ENCODE data around the gene CEP63.

CEP63 gene

DNA sequence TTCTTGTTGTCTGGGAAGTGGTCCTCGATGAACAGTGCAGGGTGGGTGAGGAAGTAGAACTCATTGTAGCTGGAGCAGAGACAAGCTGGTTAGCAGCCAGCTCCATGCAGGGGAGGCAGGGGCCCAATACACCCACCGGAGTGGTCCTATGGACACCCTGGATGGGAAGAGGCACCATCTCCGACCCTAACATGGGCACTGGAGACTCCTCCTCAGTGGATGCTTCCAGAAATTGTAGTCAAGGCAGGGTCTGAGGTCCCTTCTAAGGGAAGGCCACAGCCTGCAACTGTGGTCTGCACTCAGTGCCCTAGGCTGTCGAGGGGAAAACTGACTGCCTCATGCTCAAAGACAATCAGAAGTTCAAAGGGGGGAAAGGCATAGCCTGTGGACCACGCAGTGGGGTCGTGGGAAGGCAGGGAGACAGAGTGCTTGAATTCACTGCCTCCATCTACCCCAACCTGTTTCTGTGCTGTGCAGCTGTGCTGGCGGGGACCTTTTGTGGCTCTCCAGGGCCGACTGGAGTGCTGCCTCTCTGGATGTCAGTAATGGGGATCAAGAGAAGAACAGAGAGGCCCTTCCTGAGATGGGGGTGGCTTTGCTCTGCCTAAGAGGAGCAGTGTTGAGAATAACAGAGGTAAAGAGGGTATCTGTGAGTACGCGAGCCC, 123.0 kb downstream of the CEP63 start:
- Histone ChIP-seq H3K9me3 (ENCODE audit: control insufficient read depth, insufficient read depth, low read depth, low read length) (no peaks in the 10 kb centered on the region), H3K9ac (ENCODE audit: low read length) (no peak overlapping the region), H3K27me3 (ENCODE audit: control insufficient read depth, insufficient read depth, low read length) (no peaks in the 10 kb centered on the region), H3K4me3 (ENCODE audit: low read depth, low read length) (no peak overlapping the region), H3K36me3 (ENCODE audit: control insufficient read depth, insufficient read depth, low read length) (no peaks in the 10 kb centered on the region), H3K4me1 (ENCODE audit: control insufficient read depth, insufficient read depth, low read length) (no peaks in the 10 kb centered on the region), H3K27ac (ENCODE audit: low read depth, low read length) (no peak overlapping the region)

- no peak overlapping the region for H3K9ac ChIP-seq (ENCODE audit: low read length)
- no peak overlapping the region for H3K27ac ChIP-seq (ENCODE audit: low read depth, low read length)
- H3K27me3 ChIP-seq (ENCODE audit: control insufficient read depth, insufficient read depth, low read length) = no peaks in the 10 kb centered on the region
- no peaks in the 10 kb centered on the region for H3K36me3 ChIP-seq (ENCODE audit: control insufficient read depth, insufficient read depth, low read length)
- H3K4me1 ChIP-seq (ENCODE audit: control insufficient read depth, insufficient read depth, low read length) = no peaks in the 10 kb centered on the region
- no peaks in the 10 kb centered on the region for H3K9me3 ChIP-seq (ENCODE audit: control insufficient read depth, insufficient read depth, low read depth, low read length)
- H3K4me3 ChIP-seq (ENCODE audit: low read depth, low read length) = no peak overlapping the region
Measured at GRCh38 chr3:134609821-134610431, 124.1 kb downstream of the CEP63 start.

DNA sequence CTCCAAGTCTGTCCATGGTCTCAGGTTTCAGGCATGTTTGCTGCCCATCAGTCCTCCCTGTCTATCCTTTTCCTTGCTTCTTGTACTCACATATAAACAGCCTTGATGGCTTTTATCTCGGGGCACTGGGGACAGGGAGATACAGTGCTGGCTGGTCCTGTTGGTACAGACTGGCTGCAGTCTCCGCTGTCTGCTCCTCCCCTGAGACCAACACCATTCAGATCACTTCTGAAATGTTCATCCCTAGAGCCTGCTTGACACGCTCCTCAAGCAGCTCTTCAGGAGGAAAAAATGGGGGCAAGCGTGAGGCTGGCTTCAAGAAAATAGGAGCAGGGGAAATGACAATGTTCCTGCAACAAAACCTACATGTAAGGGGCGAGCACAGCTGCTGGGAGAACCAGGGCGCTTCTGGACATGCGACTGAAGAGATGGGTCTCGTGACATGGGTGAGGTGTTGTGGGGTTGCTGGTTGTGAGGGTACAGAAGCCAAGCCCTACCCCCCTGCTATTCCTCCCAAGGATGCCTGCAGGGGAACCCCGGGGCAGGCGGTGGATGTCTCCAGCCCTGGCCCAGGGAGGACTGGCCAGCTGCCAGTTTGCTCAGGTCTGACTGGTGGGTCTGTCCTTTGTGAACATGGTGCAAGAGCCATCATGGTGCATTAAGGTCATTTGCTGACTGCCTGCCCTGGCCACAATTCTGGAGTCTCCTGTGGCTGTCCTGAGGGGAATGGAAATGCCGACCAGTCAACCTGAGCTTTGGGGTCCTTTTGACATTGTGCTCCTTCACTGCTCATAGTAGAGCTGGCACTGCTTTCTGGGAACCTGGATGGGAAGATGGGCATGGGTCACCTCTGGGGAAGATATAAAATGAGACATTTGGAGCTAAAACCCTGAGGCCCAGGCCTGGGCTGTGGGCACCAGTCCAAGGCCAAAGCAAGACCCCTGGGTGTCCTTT, 124.9 kb downstream of the CEP63 start:
- Histone ChIP-seq H3K36me3 (ENCODE audit: control insufficient read depth, insufficient read depth, low read length) (no peaks in the 10 kb centered on the region), H3K27ac (ENCODE audit: low read depth, low read length) (no peak overlapping the region), H3K4me3 (ENCODE audit: low read depth, low read length) (no peak overlapping the region), H3K9ac (ENCODE audit: low read length) (no peak overlapping the region), H3K27me3 (ENCODE audit: control insufficient read depth, insufficient read depth, low read length) (no peaks in the 10 kb centered on the region), H3K9me3 (ENCODE audit: control insufficient read depth, insufficient read depth, low read depth, low read length) (no peaks in the 10 kb centered on the region), H3K4me1 (ENCODE audit: control insufficient read depth, insufficient read depth, low read length) (no peaks in the 10 kb centered on the region)

DNA sequence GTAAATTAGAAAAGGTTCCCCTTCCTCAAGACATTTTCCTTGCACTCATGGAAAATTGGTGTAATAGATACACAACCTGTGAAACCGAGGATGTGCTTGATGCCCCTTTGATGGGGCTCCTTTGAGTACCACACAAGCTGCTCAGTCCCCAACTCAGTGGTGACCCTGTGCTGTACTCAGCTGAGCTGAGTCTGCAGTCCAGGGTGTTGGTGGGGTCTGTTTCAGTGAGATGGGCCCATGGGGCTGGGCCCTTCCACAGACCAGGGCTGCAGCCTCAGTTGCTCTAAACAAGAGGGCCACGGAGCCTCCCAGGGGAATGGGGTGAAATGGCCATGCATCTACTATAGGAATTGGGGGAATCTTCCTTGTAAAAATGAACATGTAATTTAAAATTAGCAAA, 125.7 kb downstream of the CEP63 start:
- no peak overlapping the region for H3K9ac ChIP-seq (ENCODE audit: low read length)
- no peaks in the 10 kb centered on the region for H3K4me1 ChIP-seq (ENCODE audit: control insufficient read depth, insufficient read depth, low read length)
- no peak overlapping the region for H3K27ac ChIP-seq (ENCODE audit: low read depth, low read length)
- no peaks in the 10 kb centered on the region for H3K27me3 ChIP-seq (ENCODE audit: control insufficient read depth, insufficient read depth, low read length)
- no peak overlapping the region for H3K4me3 ChIP-seq (ENCODE audit: low read depth, low read length)
- H3K36me3 ChIP-seq (ENCODE audit: control insufficient read depth, insufficient read depth, low read length) = no peaks in the 10 kb centered on the region
- H3K9me3 ChIP-seq (ENCODE audit: control insufficient read depth, insufficient read depth, low read depth, low read length) = no peaks in the 10 kb centered on the region

GRCh38 chr3:134613006-134613520, 127.2 kb downstream of the CEP63 start:
- Histone ChIP-seq H3K4me1 (ENCODE audit: control insufficient read depth, insufficient read depth, low read length) (peaks cover 2% of the 10 kb centered on the region; the same call in 1 of the 2 replicates), H3K36me3 (ENCODE audit: control insufficient read depth, insufficient read depth, low read length) (no peaks in the 10 kb centered on the region), H3K9me3 (ENCODE audit: control insufficient read depth, insufficient read depth, low read depth, low read length) (no peaks in the 10 kb centered on the region), H3K27ac (ENCODE audit: low read depth, low read length) (no peak overlapping the region), H3K27me3 (ENCODE audit: control insufficient read depth, insufficient read depth, low read length) (no peaks in the 10 kb centered on the region), H3K9ac (ENCODE audit: low read length) (no peak overlapping the region), H3K4me3 (ENCODE audit: low read depth, low read length) (no peak overlapping the region)

- H3K4me3 ChIP-seq (ENCODE audit: low read depth, low read length) = no peak overlapping the region
- no peaks in the 10 kb centered on the region for H3K9me3 ChIP-seq (ENCODE audit: control insufficient read depth, insufficient read depth, low read depth, low read length)
- peaks cover 5% of the 10 kb centered on the region; the same call in 1 of the 2 replicates for H3K4me1 ChIP-seq (ENCODE audit: control insufficient read depth, insufficient read depth, low read length)
- H3K27ac ChIP-seq (ENCODE audit: low read depth, low read length) = no peak overlapping the region
- no peaks in the 10 kb centered on the region for H3K36me3 ChIP-seq (ENCODE audit: control insufficient read depth, insufficient read depth, low read length)
- H3K27me3 ChIP-seq (ENCODE audit: control insufficient read depth, insufficient read depth, low read length) = no peaks in the 10 kb centered on the region
- no peak overlapping the region for H3K9ac ChIP-seq (ENCODE audit: low read length)
Measured at GRCh38 chr3:134614955-134615354, 129.1 kb downstream of the CEP63 start.

GRCh38 chr3:134615743-134616142, 129.9 kb downstream of the CEP63 start:
- Histone ChIP-seq H3K4me3 (ENCODE audit: low read depth, low read length) (no peak overlapping the region), H3K9me3 (ENCODE audit: control insufficient read depth, insufficient read depth, low read depth, low read length) (no peaks in the 10 kb centered on the region), H3K9ac (ENCODE audit: low read length) (no peak overlapping the region), H3K4me1 (ENCODE audit: control insufficient read depth, insufficient read depth, low read length) (peaks cover 5% of the 10 kb centered on the region; the same call in 1 of the 2 replicates), H3K27ac (ENCODE audit: low read depth, low read length) (no peak overlapping the region), H3K36me3 (ENCODE audit: control insufficient read depth, insufficient read depth, low read length) (no peaks in the 10 kb centered on the region), H3K27me3 (ENCODE audit: control insufficient read depth, insufficient read depth, low read length) (no peaks in the 10 kb centered on the region)

- Histone ChIP-seq H3K9me3 (ENCODE audit: control insufficient read depth, insufficient read depth, low read depth, low read length) (no peaks in the 10 kb centered on the region), H3K4me1 (ENCODE audit: control insufficient read depth, insufficient read depth, low read length) (peaks cover 5% of the 10 kb centered on the region; the same call in 1 of the 2 replicates), H3K9ac (ENCODE audit: low read length) (no peak overlapping the region), H3K36me3 (ENCODE audit: control insufficient read depth, insufficient read depth, low read length) (no peaks in the 10 kb centered on the region), H3K27ac (ENCODE audit: low read depth, low read length) (no peak overlapping the region), H3K4me3 (ENCODE audit: low read depth, low read length) (no peak overlapping the region), H3K27me3 (ENCODE audit: control insufficient read depth, insufficient read depth, low read length) (no peaks in the 10 kb centered on the region)
Measured at GRCh38 chr3:134617608-134618477, 132.0 kb downstream of the CEP63 start.

- Histone ChIP-seq H3K27ac (ENCODE audit: low read depth, low read length) (no peak overlapping the region), H3K36me3 (ENCODE audit: control insufficient read depth, insufficient read depth, low read length) (no peaks in the 10 kb centered on the region), H3K4me3 (ENCODE audit: low read depth, low read length) (no peak overlapping the region), H3K9me3 (ENCODE audit: control insufficient read depth, insufficient read depth, low read depth, low read length) (no peaks in the 10 kb centered on the region), H3K4me1 (ENCODE audit: control insufficient read depth, insufficient read depth, low read length) (peaks cover 5% of the 10 kb centered on the region; the same call in 1 of the 2 replicates), H3K9ac (ENCODE audit: low read length) (no peak overlapping the region), H3K27me3 (ENCODE audit: control insufficient read depth, insufficient read depth, low read length) (no peaks in the 10 kb centered on the region)
Measured at GRCh38 chr3:134618478-134619300, 132.8 kb downstream of the CEP63 start.

DNA sequence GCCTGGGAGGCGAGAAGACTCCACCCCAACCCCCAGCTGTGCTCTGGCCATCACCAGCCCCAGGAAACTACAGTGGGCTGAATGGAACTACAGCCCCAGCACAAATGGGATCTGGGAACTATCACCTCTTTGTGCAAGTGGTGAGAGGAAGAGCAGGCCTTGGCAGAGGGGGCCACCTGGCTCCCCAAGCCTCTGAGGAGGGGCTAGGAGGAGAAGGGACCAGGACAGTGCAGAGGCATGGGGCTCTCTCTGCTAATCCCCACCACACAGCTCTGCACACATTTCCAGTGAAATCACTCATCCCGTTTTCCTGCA, 133.4 kb downstream of the CEP63 start:
- no peaks in the 10 kb centered on the region for H3K9me3 ChIP-seq (ENCODE audit: control insufficient read depth, insufficient read depth, low read depth, low read length)
- no peak overlapping the region for H3K4me3 ChIP-seq (ENCODE audit: low read depth, low read length)
- H3K4me1 ChIP-seq (ENCODE audit: control insufficient read depth, insufficient read depth, low read length) = peaks cover 5% of the 10 kb centered on the region; the same call in 1 of the 2 replicates
- no peaks in the 10 kb centered on the region for H3K27me3 ChIP-seq (ENCODE audit: control insufficient read depth, insufficient read depth, low read length)
- H3K27ac ChIP-seq (ENCODE audit: low read depth, low read length) = no peak overlapping the region
- no peaks in the 10 kb centered on the region for H3K36me3 ChIP-seq (ENCODE audit: control insufficient read depth, insufficient read depth, low read length)
- H3K9ac ChIP-seq (ENCODE audit: low read length) = no peak overlapping the region

All from HUES6 (cell line).